ENCODE measurements around the gene ARID1B. TPM values are rescaled to one million over a fixed set of nuclear protein-coding genes. Genes with fewer than 3 reads are reported as not detected.

The ARID1B gene
- total RNA-seq, 1 experiment from 2014 or later: 60.3 TPM

- POLR2A ChIA-PET: no interaction called here
- H3K4me1 Mint-ChIP-seq: peaks cover 67% of the 10 kb centered on the region
- CTCF ChIA-PET: no interaction called here
Observed at GRCh38 chr6:157092736-157093135, 315.6 kb downstream of the ARID1B start.

More at GRCh38 chr6:157092736-157093135, 315.6 kb downstream of the ARID1B start:
- Mint-ChIP-seq H3K27me3 (ENCODE audit: low read depth) (no peaks in the 10 kb centered on the region), H3K27ac (peak overlapping the region; percentile 21; the same call in 1 of the 2 replicates), H3K9me3 (no peaks in the 10 kb centered on the region), H3K4me3 (no peak overlapping the region), H3K36me3 (peaks cover 4% of the 10 kb centered on the region; the same call in 1 of the 2 replicates)
- DNase-seq (ENCODE audit: low spot score): no peak
- TF ChIP-seq NFE2L1 (CRISPR knock-in tag; IDR thresholded peaks at IDR 0.05) (no peak), IRF1 (CRISPR knock-in tag; IDR thresholded peaks at IDR 0.05) (no peak), AFF4 (CRISPR knock-in tag; IDR thresholded peaks at IDR 0.05; ENCODE audit: borderline replicate concordance) (no peak), NR3C1 (CRISPR knock-in tag; conservative IDR thresholded peaks at IDR 0.05; ENCODE audit: low read depth) (no peak), CBFB (CRISPR knock-in tag; IDR thresholded peaks at IDR 0.05; ENCODE audit: low read depth) (no peak), ZNF121 (CRISPR knock-in tag; IDR thresholded peaks at IDR 0.05) (no peak), HMGA2 (CRISPR knock-in tag; IDR thresholded peaks at IDR 0.05) (no peak), CDX4 (CRISPR knock-in tag; IDR thresholded peaks at IDR 0.05; ENCODE audit: borderline replicate concordance) (no peak), ATF2 (CRISPR knock-in tag; IDR thresholded peaks at IDR 0.05; ENCODE audit: borderline replicate concordance, low read depth) (no peak), NFATC4 (CRISPR knock-in tag; IDR thresholded peaks at IDR 0.05) (no peak), ETV6 (CRISPR knock-in tag; IDR thresholded peaks at IDR 0.05) (no peak), ZNF219 (CRISPR knock-in tag; IDR thresholded peaks at IDR 0.05; ENCODE audit: borderline replicate concordance) (no peak)
- TF ChIP-seq, protein P1, sequence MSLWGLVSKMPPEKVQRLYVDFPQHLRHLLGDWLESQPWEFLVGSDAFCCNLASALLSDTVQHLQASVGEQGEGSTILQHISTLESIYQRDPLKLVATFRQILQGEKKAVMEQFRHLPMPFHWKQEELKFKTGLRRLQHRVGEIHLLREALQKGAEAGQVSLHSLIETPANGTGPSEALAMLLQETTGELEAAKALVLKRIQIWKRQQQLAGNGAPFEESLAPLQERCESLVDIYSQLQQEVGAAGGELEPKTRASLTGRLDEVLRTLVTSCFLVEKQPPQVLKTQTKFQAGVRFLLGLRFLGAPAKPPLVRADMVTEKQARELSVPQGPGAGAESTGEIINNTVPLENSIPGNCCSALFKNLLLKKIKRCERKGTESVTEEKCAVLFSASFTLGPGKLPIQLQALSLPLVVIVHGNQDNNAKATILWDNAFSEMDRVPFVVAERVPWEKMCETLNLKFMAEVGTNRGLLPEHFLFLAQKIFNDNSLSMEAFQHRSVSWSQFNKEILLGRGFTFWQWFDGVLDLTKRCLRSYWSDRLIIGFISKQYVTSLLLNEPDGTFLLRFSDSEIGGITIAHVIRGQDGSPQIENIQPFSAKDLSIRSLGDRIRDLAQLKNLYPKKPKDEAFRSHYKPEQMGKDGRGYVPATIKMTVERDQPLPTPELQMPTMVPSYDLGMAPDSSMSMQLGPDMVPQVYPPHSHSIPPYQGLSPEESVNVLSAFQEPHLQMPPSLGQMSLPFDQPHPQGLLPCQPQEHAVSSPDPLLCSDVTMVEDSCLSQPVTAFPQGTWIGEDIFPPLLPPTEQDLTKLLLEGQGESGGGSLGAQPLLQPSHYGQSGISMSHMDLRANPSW (CRISPR knock-in tag; conservative IDR thresholded peaks at IDR 0.05; ENCODE audit: low read depth): no peak
- TF ChIP-seq, protein P2, sequence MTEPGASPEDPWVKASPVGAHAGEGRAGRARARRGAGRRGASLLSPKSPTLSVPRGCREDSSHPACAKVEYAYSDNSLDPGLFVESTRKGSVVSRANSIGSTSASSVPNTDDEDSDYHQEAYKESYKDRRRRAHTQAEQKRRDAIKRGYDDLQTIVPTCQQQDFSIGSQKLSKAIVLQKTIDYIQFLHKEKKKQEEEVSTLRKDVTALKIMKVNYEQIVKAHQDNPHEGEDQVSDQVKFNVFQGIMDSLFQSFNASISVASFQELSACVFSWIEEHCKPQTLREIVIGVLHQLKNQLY (CRISPR knock-in tag; IDR thresholded peaks at IDR 0.05): no peak
- no peak for ATAC-seq
